Panc1 (cell line): ENCODE measurements around the gene LINGO3. TPM values are rescaled to one million over a fixed set of nuclear protein-coding genes. Genes with fewer than 3 reads are reported as not detected.

Source experiments
- ATAC-seq: fragments of 200-7000 bp; cut with Tn5 transposase; 2 replicates; pipeline ENCODE4 v1.9.1; 2020; ENCODE audit warnings: mild to moderate bottlenecking, moderate library complexity
- BruUV-seq: library from RNA; stranded (reverse); fragments of 400-500 nt; replicated peaks from 2 replicates; lab custom pipeline; 2021; lab: Mats Ljungman, UMichigan
- CTCF ChIA-PET: fragments of 300-600 bp; sonication (Branson Sonifier 250); formaldehyde crosslinking; loops from one replicate; lab custom pipeline; 2022; ENCODE audit warnings: antibody characterized with exemption; lab: Charles Lee
- POLR2A ChIA-PET: fragments of 300-600 bp; sonication (Branson Sonifier 250); formaldehyde crosslinking; loops from one replicate; lab custom pipeline; 2022; ENCODE audit warnings: antibody characterized with exemption; lab: Charles Lee
- DNase-seq: peaks from one replicate; pipeline ENCODE4 v3.0.0-alpha.2; 2010; ENCODE audit warnings: low read depth, low spot score
- H3K27ac ChIP-seq: 2 replicates; pipeline ENCODE4 v1.5.1; 2011; ENCODE audit warnings: mild to moderate bottlenecking, low read length, inconsistent platforms
- H3K27me3 ChIP-seq: fragments of 200-500 bp; sonication (Bioruptor generic); 2 replicates; pipeline ENCODE4 v1.6.0; 2014; ENCODE audit warnings: low read length, inconsistent platforms; ENCODE audit not compliant: control insufficient read depth, insufficient read depth
- H3K36me3 ChIP-seq: fragments of 200-500 bp; sonication (Bioruptor generic); 2 replicates; pipeline ENCODE4 v1.5.1; 2014; ENCODE audit warnings: inconsistent platforms, mild to moderate bottlenecking, low read length, moderate library complexity; ENCODE audit not compliant: control insufficient read depth, insufficient read depth
- H3K4me1 ChIP-seq: 2 replicates; pipeline ENCODE4 v1.5.1; 2011; ENCODE audit warnings: inconsistent platforms, mild to moderate bottlenecking, low read length, moderate library complexity; ENCODE audit not compliant: control insufficient read depth, insufficient read depth
- H3K4me3 ChIP-seq, 2 experiments: 2 replicates each; pipeline ENCODE4 v1.5.1; 2011 to 2012; ENCODE audit warnings: low read depth in 2 of 2, low read length in 2 of 2, mild to moderate bottlenecking in 2 of 2, inconsistent platforms in 1 of 2, moderate library complexity in 1 of 2
- H3K9me3 ChIP-seq: fragments of 200-500 bp; sonication (Bioruptor generic); 2 replicates; pipeline ENCODE4 v1.5.1; 2014; ENCODE audit warnings: low read depth, mild to moderate bottlenecking, inconsistent platforms, low read length, moderate library complexity; ENCODE audit not compliant: control insufficient read depth, insufficient read depth
- POLR2AphosphoS5 ChIP-seq: IDR thresholded peaks from 2 replicates; pipeline ENCODE4 v1.6.1; 2012; ENCODE audit warnings: mild to moderate bottlenecking, low read depth, low read length, moderate library complexity
- SIN3A ChIP-seq: IDR thresholded peaks from 2 replicates; pipeline ENCODE4 v1.6.1; 2012; ENCODE audit warnings: low read depth, mild to moderate bottlenecking, low read length, moderate library complexity, borderline replicate concordance; ENCODE audit not compliant: insufficient read depth
- TCF7L2 ChIP-seq: IDR thresholded peaks from 2 replicates; pipeline ENCODE4 v1.6.1; 2011; ENCODE audit warnings: mild to moderate bottlenecking, low read depth, low read length, inconsistent platforms
- in situ Hi-C: cut with HindIII; loops from 2 replicates; pipeline ENCODE4 v1.10.0; 2016; ENCODE audit warnings: low sequenced_read_pairs, low pct_unique_long_range_greater_than_20kb
- intact Hi-C: fragments of 100-400 bp; cut with micrococcal nuclease; formaldehyde crosslinking; loops from one replicate; pipeline ENCODE4 v1.10.0; 2022; ENCODE audit not compliant: unreplicated experiment
- total RNA-seq: library from RNA; stranded (reverse); gene quantifications from one replicate; pipeline ENCODE4 v1.2.1, GENCODE V29; 2021; ENCODE audit not compliant: unreplicated experiment
- TF ChIP-seq, protein P1 (sequence below): fragments of 450-650 bp; IDR thresholded peaks from 2 replicates; pipeline ENCODE4 v1.5.1; 2017; ENCODE audit warnings: mild to moderate bottlenecking
- TF ChIP-seq, protein P2 (sequence below), 2 experiments: IDR thresholded peaks; 2 replicates each; pipeline ENCODE4 v1.6.1; 2011 to 2012; ENCODE audit warnings: low read depth in 2 of 2, control low read depth in 1 of 2, low read length in 1 of 2, mild to moderate bottlenecking in 1 of 2, moderate library complexity in 1 of 2; ENCODE audit not compliant: insufficient read depth in 1 of 2

LINGO3 gene
- total RNA-seq, 1 experiment from 2014 or later: 0.13 TPM

DNA sequence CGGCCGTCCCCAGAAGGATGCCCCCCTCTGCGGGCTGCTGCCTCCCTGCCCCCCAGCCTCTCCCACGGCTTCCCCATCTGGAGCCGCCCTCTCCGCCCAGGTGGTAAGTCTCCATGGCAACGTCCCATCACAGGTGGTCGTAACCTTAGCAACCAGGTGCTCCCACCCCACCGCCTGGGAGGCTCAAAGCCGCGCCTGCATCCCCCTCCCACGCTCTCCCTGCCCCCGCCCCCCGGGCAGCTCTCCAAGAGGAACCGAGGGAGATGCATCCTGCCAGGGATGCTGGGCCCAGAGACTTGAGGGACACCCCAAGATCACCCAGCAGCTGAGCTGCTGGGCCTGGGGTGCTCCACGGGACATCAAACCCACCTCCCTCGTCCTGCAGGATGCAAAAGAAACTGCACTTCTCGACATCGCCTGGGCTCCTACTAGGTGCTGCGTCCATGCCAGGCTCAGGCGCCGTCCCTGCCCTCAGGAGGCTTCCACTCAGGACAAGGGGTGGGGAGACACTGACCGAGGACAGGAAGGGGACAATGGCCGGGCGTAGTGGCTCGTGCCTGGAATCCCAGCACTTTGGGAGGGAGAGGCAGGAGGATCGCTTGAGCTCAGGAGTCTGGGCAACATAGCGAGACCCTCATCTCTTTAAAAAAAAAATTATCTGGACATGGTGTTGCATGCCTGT is 5.0 kb upstream of the LINGO3 start:
- in situ Hi-C loops: no loop called here
- CTCF ChIA-PET: interaction anchor here (0.6 kb wide), 1 partner anchor 157 kb away, joined by 3 read pairs; no protein-coding TSS in a partner anchor
- BruUV-seq: no TSS peak

DNA sequence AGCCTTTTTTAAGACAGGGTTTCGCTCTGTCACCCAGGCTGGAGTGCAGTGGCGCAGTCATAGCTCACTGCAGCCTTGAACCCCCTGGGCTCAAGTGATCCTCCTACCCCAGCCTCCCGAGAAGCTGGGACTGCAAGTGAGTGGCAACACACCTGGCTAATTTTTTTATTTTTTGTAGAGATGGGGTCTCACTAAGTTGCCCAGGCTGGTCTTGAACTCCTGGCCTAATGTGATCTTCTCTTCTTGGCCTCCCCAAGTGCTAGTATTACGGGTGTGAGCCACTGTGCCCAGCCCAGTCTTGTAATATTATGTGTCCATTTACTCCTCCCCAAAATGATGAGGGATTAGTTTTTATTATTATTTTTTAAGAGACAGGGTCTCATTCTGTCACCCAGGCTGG is 3.1 kb upstream of the LINGO3 start:
- CTCF ChIA-PET: no interaction called here
- H3K36me3 ChIP-seq: no peaks in the 10 kb centered on the region
- H3K4me3 ChIP-seq: no peak overlapping the region
- intact Hi-C loops (no loop called here), in situ Hi-C loops (no loop called here)
- no TSS peak for BruUV-seq
- no peaks in the 10 kb centered on the region for H3K27me3 ChIP-seq
- DNase-seq: no peak
- H3K4me1 ChIP-seq: peaks cover 2% of the 10 kb centered on the region
- no peaks in the 10 kb centered on the region for H3K9me3 ChIP-seq
- TF ChIP-seq, protein P1, sequence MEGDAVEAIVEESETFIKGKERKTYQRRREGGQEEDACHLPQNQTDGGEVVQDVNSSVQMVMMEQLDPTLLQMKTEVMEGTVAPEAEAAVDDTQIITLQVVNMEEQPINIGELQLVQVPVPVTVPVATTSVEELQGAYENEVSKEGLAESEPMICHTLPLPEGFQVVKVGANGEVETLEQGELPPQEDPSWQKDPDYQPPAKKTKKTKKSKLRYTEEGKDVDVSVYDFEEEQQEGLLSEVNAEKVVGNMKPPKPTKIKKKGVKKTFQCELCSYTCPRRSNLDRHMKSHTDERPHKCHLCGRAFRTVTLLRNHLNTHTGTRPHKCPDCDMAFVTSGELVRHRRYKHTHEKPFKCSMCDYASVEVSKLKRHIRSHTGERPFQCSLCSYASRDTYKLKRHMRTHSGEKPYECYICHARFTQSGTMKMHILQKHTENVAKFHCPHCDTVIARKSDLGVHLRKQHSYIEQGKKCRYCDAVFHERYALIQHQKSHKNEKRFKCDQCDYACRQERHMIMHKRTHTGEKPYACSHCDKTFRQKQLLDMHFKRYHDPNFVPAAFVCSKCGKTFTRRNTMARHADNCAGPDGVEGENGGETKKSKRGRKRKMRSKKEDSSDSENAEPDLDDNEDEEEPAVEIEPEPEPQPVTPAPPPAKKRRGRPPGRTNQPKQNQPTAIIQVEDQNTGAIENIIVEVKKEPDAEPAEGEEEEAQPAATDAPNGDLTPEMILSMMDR: no peak
- no peak for TF ChIP-seq TCF7L2
- no peak for TF ChIP-seq POLR2AphosphoS5
- TF ChIP-seq, protein P2, sequence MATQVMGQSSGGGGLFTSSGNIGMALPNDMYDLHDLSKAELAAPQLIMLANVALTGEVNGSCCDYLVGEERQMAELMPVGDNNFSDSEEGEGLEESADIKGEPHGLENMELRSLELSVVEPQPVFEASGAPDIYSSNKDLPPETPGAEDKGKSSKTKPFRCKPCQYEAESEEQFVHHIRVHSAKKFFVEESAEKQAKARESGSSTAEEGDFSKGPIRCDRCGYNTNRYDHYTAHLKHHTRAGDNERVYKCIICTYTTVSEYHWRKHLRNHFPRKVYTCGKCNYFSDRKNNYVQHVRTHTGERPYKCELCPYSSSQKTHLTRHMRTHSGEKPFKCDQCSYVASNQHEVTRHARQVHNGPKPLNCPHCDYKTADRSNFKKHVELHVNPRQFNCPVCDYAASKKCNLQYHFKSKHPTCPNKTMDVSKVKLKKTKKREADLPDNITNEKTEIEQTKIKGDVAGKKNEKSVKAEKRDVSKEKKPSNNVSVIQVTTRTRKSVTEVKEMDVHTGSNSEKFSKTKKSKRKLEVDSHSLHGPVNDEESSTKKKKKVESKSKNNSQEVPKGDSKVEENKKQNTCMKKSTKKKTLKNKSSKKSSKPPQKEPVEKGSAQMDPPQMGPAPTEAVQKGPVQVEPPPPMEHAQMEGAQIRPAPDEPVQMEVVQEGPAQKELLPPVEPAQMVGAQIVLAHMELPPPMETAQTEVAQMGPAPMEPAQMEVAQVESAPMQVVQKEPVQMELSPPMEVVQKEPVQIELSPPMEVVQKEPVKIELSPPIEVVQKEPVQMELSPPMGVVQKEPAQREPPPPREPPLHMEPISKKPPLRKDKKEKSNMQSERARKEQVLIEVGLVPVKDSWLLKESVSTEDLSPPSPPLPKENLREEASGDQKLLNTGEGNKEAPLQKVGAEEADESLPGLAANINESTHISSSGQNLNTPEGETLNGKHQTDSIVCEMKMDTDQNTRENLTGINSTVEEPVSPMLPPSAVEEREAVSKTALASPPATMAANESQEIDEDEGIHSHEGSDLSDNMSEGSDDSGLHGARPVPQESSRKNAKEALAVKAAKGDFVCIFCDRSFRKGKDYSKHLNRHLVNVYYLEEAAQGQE (IDR thresholded peaks at IDR 0.05; ENCODE audit: insufficient read depth in 1 of 2, low read depth in 2 of 2, low read length in 1 of 2): no peak
- TF ChIP-seq SIN3A: no peak
- no peak for ATAC-seq
- POLR2A ChIA-PET: no interaction called here
- no peak overlapping the region for H3K27ac ChIP-seq

More for the DNA sequence above, 5.0 kb upstream of the LINGO3 start:
- Histone ChIP-seq H3K27ac (no peak overlapping the region), H3K4me1 (peaks cover 2% of the 10 kb centered on the region), H3K27me3 (no peaks in the 10 kb centered on the region), H3K36me3 (no peaks in the 10 kb centered on the region), H3K4me3 (no peak overlapping the region), H3K9me3 (no peaks in the 10 kb centered on the region)
- no peak for DNase-seq
- POLR2A ChIA-PET: no interaction called here
- no peak for TF ChIP-seq POLR2AphosphoS5
- no peak for TF ChIP-seq TCF7L2
- TF ChIP-seq SIN3A: no peak
- TF ChIP-seq, protein P2 (IDR thresholded peaks at IDR 0.05; ENCODE audit: insufficient read depth in 1 of 2, low read depth in 2 of 2, low read length in 1 of 2): no peak
- TF ChIP-seq, protein P1: no peak
- no peak for ATAC-seq
- intact Hi-C loops: no loop called here
